IMR-90 (cell line): ENCODE data around the gene SCYGR6. TPM values are rescaled to one million over a fixed set of nuclear protein-coding genes. Genes with fewer than 3 reads are reported as not detected.

Source experiments
- ATAC-seq: fragments of 200-7000 bp; cut with Tn5 transposase; 2 replicates; pipeline ENCODE4 v1.9.1; 2020; ENCODE audit warnings: low read depth, mild to moderate bottlenecking, moderate library complexity
- BruUV-seq: library from RNA; stranded (reverse); fragments of 400-500 nt; replicated peaks from 2 replicates; lab custom pipeline; 2021; lab: Mats Ljungman, UMichigan
- CTCF ChIA-PET: fragments of 300-600 bp; formaldehyde crosslinking; extraction: SDS; loops from one replicate; lab custom pipeline; 2021; ENCODE audit warnings: antibody characterized with exemption; lab: Yijun Ruan, JAX
- POLR2A ChIA-PET: fragments of 300-600 bp; sonication (Branson Sonifier 250); formaldehyde crosslinking; loops from one replicate; lab custom pipeline; 2022; ENCODE audit warnings: antibody characterized with exemption; ENCODE audit not compliant: unreplicated experiment; lab: Charles Lee
- DNase-seq: peaks from one replicate; pipeline ENCODE4 v3.0.0; 2013
- H2AFZ ChIP-seq: replicated peaks from 2 replicates; pipeline ENCODE3; 2013; ENCODE audit warnings: low read length, mild to moderate bottlenecking; ENCODE audit not compliant: poor library complexity
- H2AK5ac ChIP-seq: 2 replicates; pipeline ENCODE4 v1.6.1; 2013; ENCODE audit warnings: low read depth, low read length, inconsistent platforms
- H2AK9ac ChIP-seq: replicated peaks from 2 replicates; pipeline ENCODE3; 2013; ENCODE audit warnings: mild to moderate bottlenecking, low read depth, low read length, moderate library complexity; ENCODE audit not compliant: poor library complexity
- H2BK120ac ChIP-seq: 2 replicates; pipeline ENCODE4 v1.6.1; 2013; ENCODE audit warnings: low read depth, low read length, inconsistent platforms
- H2BK15ac ChIP-seq: 3 replicates; pipeline ENCODE4 v1.6.1; 2013; ENCODE audit warnings: low read depth, low read length, inconsistent platforms
- H2BK20ac ChIP-seq: 2 replicates; pipeline ENCODE4 v1.6.1; 2013; ENCODE audit warnings: low read depth, mild to moderate bottlenecking, inconsistent platforms, low read length, moderate library complexity
- H2BK5ac ChIP-seq: 2 replicates; pipeline ENCODE4 v1.6.1; 2013; ENCODE audit warnings: mild to moderate bottlenecking, low read depth, low read length, inconsistent platforms; ENCODE audit not compliant: poor library complexity, severe bottlenecking
- H3K14ac ChIP-seq: replicated peaks from 2 replicates; pipeline ENCODE4 v1.6.1; 2013; ENCODE audit warnings: low read depth, low read length, inconsistent platforms
- H3K18ac ChIP-seq: 2 replicates; pipeline ENCODE4 v1.6.1; 2013; ENCODE audit warnings: low read depth, low read length, control low read depth
- H3K23ac ChIP-seq: 2 replicates; pipeline ENCODE4 v1.6.1; 2013; ENCODE audit warnings: low read depth, low read length, inconsistent platforms
- H3K27ac ChIP-seq: 2 replicates; pipeline ENCODE4 v1.5.1; 2013; ENCODE audit warnings: mild to moderate bottlenecking, control low read depth, low read length; ENCODE audit not compliant: insufficient read depth
- H3K27me3 ChIP-seq: 2 replicates; pipeline ENCODE4 v1.6.1; 2013; ENCODE audit warnings: low read length; ENCODE audit not compliant: control insufficient read depth, insufficient read depth
- H3K36me3 ChIP-seq: 2 replicates; pipeline ENCODE4 v1.6.1; 2013; ENCODE audit warnings: low read length, mixed read lengths; ENCODE audit not compliant: control insufficient read depth, insufficient read depth
- H3K4ac ChIP-seq: 2 replicates; pipeline ENCODE4 v1.6.1; 2013; ENCODE audit warnings: low read depth, low read length, inconsistent platforms
- H3K4me1 ChIP-seq: 2 replicates; pipeline ENCODE4 v1.6.1; 2013; ENCODE audit warnings: low read length, mixed read lengths; ENCODE audit not compliant: control insufficient read depth, insufficient read depth
- H3K4me2 ChIP-seq: 2 replicates; pipeline ENCODE4 v1.6.1; 2013; ENCODE audit warnings: low read depth, mild to moderate bottlenecking, control low read depth, low read length, moderate library complexity
- H3K4me3 ChIP-seq: 2 replicates; pipeline ENCODE4 v1.5.1; 2013; ENCODE audit warnings: low read depth, mild to moderate bottlenecking, control low read depth, low read length, moderate library complexity; ENCODE audit not compliant: insufficient read depth
- H3K56ac ChIP-seq: 2 replicates; pipeline ENCODE4 v1.6.1; 2013; ENCODE audit warnings: low read length, inconsistent platforms; ENCODE audit not compliant: insufficient read depth; ENCODE audit errors: extremely low read depth
- H3K79me1 ChIP-seq, 2 experiments: 2 replicates each; pipeline ENCODE4 v1.6.1; 2013; ENCODE audit warnings: low read length in 2 of 2, inconsistent platforms in 1 of 2, low read depth in 1 of 2
- H3K9ac ChIP-seq: 2 replicates; pipeline ENCODE4 v1.6.1; 2013; ENCODE audit warnings: low read depth, low read length, control low read depth
- H3K9me1 ChIP-seq: 2 replicates; pipeline ENCODE4 v1.6.1; 2013; ENCODE audit warnings: low read length, inconsistent platforms; ENCODE audit not compliant: insufficient read depth
- H3K9me3 ChIP-seq: 2 replicates; pipeline ENCODE4 v1.6.1; 2013; ENCODE audit warnings: low read length; ENCODE audit not compliant: control insufficient read depth, insufficient read depth
- H4K20me1 ChIP-seq: 2 replicates; pipeline ENCODE4 v1.6.1; 2013; ENCODE audit warnings: low read length, inconsistent platforms; ENCODE audit not compliant: insufficient read depth
- H4K5ac ChIP-seq: 2 replicates; pipeline ENCODE4 v1.6.1; 2013; ENCODE audit warnings: mild to moderate bottlenecking, low read depth, low read length, control low read depth
- H4K8ac ChIP-seq, 2 experiments: 2 replicates each; pipeline ENCODE4 v1.6.1; 2013; ENCODE audit warnings: low read depth in 2 of 2, low read length in 2 of 2, control low read depth in 1 of 2, inconsistent platforms in 1 of 2
- H4K91ac ChIP-seq: 2 replicates; pipeline ENCODE4 v1.6.1; 2013; ENCODE audit warnings: low read depth, low read length, inconsistent platforms; ENCODE audit not compliant: insufficient read depth
- BHLHE40 ChIP-seq: fragments of 150-350 bp; IDR thresholded peaks from 2 replicates; pipeline ENCODE4 v1.6.1; 2016; ENCODE audit warnings: mild to moderate bottlenecking, low read depth, low read length
- CHD1 ChIP-seq: IDR thresholded peaks from 2 replicates; pipeline ENCODE4 v1.6.1; 2012; ENCODE audit warnings: low read depth, low read length, improper control_type of control experiment
- CTCF ChIP-seq: conservative IDR thresholded peaks from 2 replicates; pipeline ENCODE4 v1.5.1; 2012; ENCODE audit warnings: mild to moderate bottlenecking, low read depth, low read length, improper control_type of control experiment
- ELK1 ChIP-seq: fragments of 150-350 bp; IDR thresholded peaks from 2 replicates; pipeline ENCODE4 v1.6.1; 2016; ENCODE audit warnings: low read depth, mild to moderate bottlenecking, low read length, moderate library complexity, borderline replicate concordance
- FOS ChIP-seq: fragments of 150-350 bp; IDR thresholded peaks from 2 replicates; pipeline ENCODE4 v1.6.1; 2016; ENCODE audit warnings: low read depth, low read length
- MAFK ChIP-seq: IDR thresholded peaks from 2 replicates; pipeline ENCODE4 v1.6.1; 2012; ENCODE audit warnings: low read depth, low read length, improper control_type of control experiment
- MAZ ChIP-seq: IDR thresholded peaks from 2 replicates; pipeline ENCODE4 v1.6.1; 2012; ENCODE audit warnings: low read depth, mild to moderate bottlenecking, low read length, improper control_type of control experiment, moderate library complexity, borderline replicate concordance
- MXI1 ChIP-seq: IDR thresholded peaks from 2 replicates; pipeline ENCODE4 v1.6.1; 2012; ENCODE audit warnings: low read depth, mild to moderate bottlenecking, low read length, moderate library complexity, borderline replicate concordance
- NFE2L2 ChIP-seq: fragments of 150-350 bp; IDR thresholded peaks from 2 replicates; pipeline ENCODE4 v1.6.1; 2016; ENCODE audit warnings: low read depth, mild to moderate bottlenecking, low read length
- POLR2A ChIP-seq: IDR thresholded peaks from 2 replicates; pipeline ENCODE4 v1.6.1; 2012; ENCODE audit warnings: mild to moderate bottlenecking, low read depth, low read length
- RAD21 ChIP-seq: IDR thresholded peaks from 2 replicates; pipeline ENCODE4 v1.6.1; 2012; ENCODE audit warnings: low read length, improper control_type of control experiment
- RCOR1 ChIP-seq: IDR thresholded peaks from 2 replicates; pipeline ENCODE4 v1.6.1; 2012; ENCODE audit warnings: mild to moderate bottlenecking, low read length, improper control_type of control experiment; ENCODE audit not compliant: insufficient replicate concordance
- RFX5 ChIP-seq: IDR thresholded peaks from 2 replicates; pipeline ENCODE4 v1.8.0; 2012; ENCODE audit warnings: low read depth, mild to moderate bottlenecking, low read length, moderate library complexity
- WGBS, 2 experiments: methylation state at CpG; one replicate each; pipeline versions ENCODE4 v1.1.5 to v1.1.7; 2013; ENCODE audit warnings: missing lambda C conversion rate in 2 of 2; ENCODE audit not compliant: insufficient read length in 1 of 2; ENCODE audit errors: extremely low coverage in 2 of 2; 5-methylcytosine and 5-hydroxymethylcytosine counted together
- dilution Hi-C: fragments of 300-500 bp; cut with HindIII; formaldehyde crosslinking; loops from one replicate; pipeline ENCODE4 v1.14.3; 2018; ENCODE audit warnings: low sequenced_read_pairs; ENCODE audit not compliant: unreplicated experiment
- in situ Hi-C: fragments of 300-500 bp; cut with MboI; formaldehyde crosslinking; loops from 3 replicates; pipeline ENCODE4 v1.14.3; 2019; ENCODE audit warnings: low sequenced_read_pairs, inconsistent platforms, mixed read lengths
- intact Hi-C: fragments of 100-400 bp; cut with micrococcal nuclease; formaldehyde crosslinking; loops from 2 replicates; pipeline ENCODE4 v1.10.0; 2022
- polyA plus RNA-seq, 3 experiments: library from polyadenylated mRNA; depleted of rRNA; stranded (reverse); fragments of >200 nt; gene quantifications; 2 replicates each; pipeline ENCODE4 v1.2.3, GENCODE V29; 2012; ENCODE audit warnings: low replicate concordance in 1 of 3
- total RNA-seq: library from RNA; depleted of rRNA; stranded (reverse); fragments of >200 nt; gene quantifications from 2 replicates; pipeline ENCODE4 v1.2.3, GENCODE V29; 2012
- TF ChIP-seq, protein P1 (sequence below): fragments of 150-350 bp; IDR thresholded peaks from 2 replicates; pipeline ENCODE4 v1.6.1; 2017; ENCODE audit warnings: mild to moderate bottlenecking, antibody characterized with exemption, low read length, low read depth

The SCYGR6 gene
- total and polyA plus RNA-seq, 2 of the 4 experiments (the other 2 are of a cell fraction): not detected

- Histone ChIP-seq H3K9ac (no peak within 1 kb of the TSS), H4K8ac (no peak within 1 kb of the TSS), H2AK9ac (no peak within 1 kb of the TSS), H4K20me1 (no peaks in the 10 kb centered on the region), H3K9me1 (no peaks in the 10 kb centered on the region), H3K79me1 (no peaks in the 10 kb centered on the region), H2BK120ac (no peak within 1 kb of the TSS), H2BK20ac (no peak within 1 kb of the TSS), H3K56ac (no peak within 1 kb of the TSS), H3K4me3 (peak within 1 kb of the TSS; percentile 45), H3K27ac (no peak within 1 kb of the TSS), H3K14ac (no peak within 1 kb of the TSS), H4K91ac (no peak within 1 kb of the TSS), H4K5ac (no peak within 1 kb of the TSS), H2AK5ac (no peak within 1 kb of the TSS), H2AFZ (peak within 1 kb of the TSS; percentile 80), H3K27me3 (peaks cover 2% of the 10 kb centered on the region; the same call in 1 of the 2 replicates), H3K9me3 (no peaks in the 10 kb centered on the region), H3K4me2 (peak within 1 kb of the TSS; percentile 93), H3K4ac (no peak within 1 kb of the TSS), H2BK5ac (no peak within 1 kb of the TSS), H2BK15ac (no peak within 1 kb of the TSS), H3K23ac (no peak within 1 kb of the TSS), H3K4me1 (no peaks in the 10 kb centered on the region), H3K18ac (no peak within 1 kb of the TSS), H3K36me3 (no peaks in the 10 kb centered on the region)
- 0% methylated on average over 11 of the region's 35 CpGs; no CpG with 5 or more reads in 1 of the 2 experiments for WGBS, 2 experiments
- dilution Hi-C loops (no loop called here), intact Hi-C loops (loop anchor here (1.0 kb wide), 1 partner anchor 313 kb away; no protein-coding TSS in a partner anchor), in situ Hi-C loops (no loop called here)
- peak; percentile 97 for ATAC-seq
- ChIA-PET POLR2A (no interaction called here), CTCF (no interaction called here)
- TF ChIP-seq MAFK (no peak), FOS (no peak), RFX5 (no peak), BHLHE40 (no peak), NFE2L2 (no peak), CHD1 (no peak), MXI1 (no peak), CTCF (no peak), MAZ (no peak), POLR2A (no peak), RCOR1 (no peak), ELK1 (no peak), RAD21 (no peak)
- TF ChIP-seq, protein P1, sequence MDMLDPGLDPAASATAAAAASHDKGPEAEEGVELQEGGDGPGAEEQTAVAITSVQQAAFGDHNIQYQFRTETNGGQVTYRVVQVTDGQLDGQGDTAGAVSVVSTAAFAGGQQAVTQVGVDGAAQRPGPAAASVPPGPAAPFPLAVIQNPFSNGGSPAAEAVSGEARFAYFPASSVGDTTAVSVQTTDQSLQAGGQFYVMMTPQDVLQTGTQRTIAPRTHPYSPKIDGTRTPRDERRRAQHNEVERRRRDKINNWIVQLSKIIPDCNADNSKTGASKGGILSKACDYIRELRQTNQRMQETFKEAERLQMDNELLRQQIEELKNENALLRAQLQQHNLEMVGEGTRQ: no peak
- BruUV-seq: no TSS peak
- peak; percentile 50 for DNase-seq
Observed at GRCh38 chr2:227717687-227718567, 6.6 kb downstream of the SCYGR6 start, which contains the start of gene SLC19A3. Gene SLC19A3, minus strand, starts transcription at chr2:227718028. Its CDS starts 15,710 bp downstream, at chr2:227702318.
